Hepatocyte (in vitro differentiated cells): ENCODE measurements around the gene EEF1A2. TPM values are rescaled to one million over a fixed set of nuclear protein-coding genes. Genes with fewer than 3 reads are reported as not detected.

ENCODE experiments used
- DNase-seq: peaks from one replicate; pipeline ENCODE4 v3.0.0-alpha.2; 2016; ENCODE audit warnings: low spot score
- H2AFZ ChIP-seq: fragments of 200-600 bp; sonication (generic); 2 replicates; pipeline ENCODE4 v1.6.0; 2016; ENCODE audit warnings: antibody characterized with exemption, mild to moderate bottlenecking
- H3K27ac ChIP-seq: fragments of 200-600 bp; sonication (generic); 2 replicates; pipeline ENCODE4 v1.5.1; 2016; ENCODE audit warnings: mild to moderate bottlenecking
- H3K27me3 ChIP-seq: fragments of 200-600 bp; sonication (generic); 2 replicates; pipeline ENCODE4 v1.6.1; 2016
- H3K36me3 ChIP-seq: fragments of 200-600 bp; sonication (generic); replicated peaks from 2 replicates; pipeline ENCODE4 v1.5.1; 2016; ENCODE audit warnings: low read depth; ENCODE audit not compliant: insufficient read depth
- H3K4me1 ChIP-seq: fragments of 200-600 bp; sonication (generic); 2 replicates; pipeline ENCODE4 v1.5.1; 2016; ENCODE audit warnings: mild to moderate bottlenecking, moderate library complexity; ENCODE audit not compliant: insufficient read depth
- H3K4me2 ChIP-seq: fragments of 200-600 bp; sonication (generic); 2 replicates; pipeline ENCODE4 v1.6.0; 2016
- H3K4me3 ChIP-seq: fragments of 200-600 bp; sonication (generic); 2 replicates; pipeline ENCODE4 v1.5.1; 2016; ENCODE audit warnings: mild to moderate bottlenecking
- H3K79me2 ChIP-seq: fragments of 200-600 bp; sonication (generic); 2 replicates; pipeline ENCODE4 v1.6.0; 2017; ENCODE audit warnings: mild to moderate bottlenecking
- H3K9me2 ChIP-seq: fragments of 200-600 bp; sonication (generic); replicated peaks from 2 replicates; pipeline ENCODE4 v1.6.0; 2017; ENCODE audit warnings: mild to moderate bottlenecking; ENCODE audit not compliant: insufficient read depth
- H3K9me3 ChIP-seq: fragments of 200-600 bp; sonication (generic); 2 replicates; pipeline ENCODE4 v1.5.1; 2016; ENCODE audit warnings: low read depth, mild to moderate bottlenecking
- H4K20me1 ChIP-seq: fragments of 200-600 bp; sonication (generic); 2 replicates; pipeline ENCODE4 v1.6.0; 2016; ENCODE audit warnings: mild to moderate bottlenecking; ENCODE audit not compliant: insufficient read depth, poor library complexity, severe bottlenecking
- EZH2 ChIP-seq: fragments of 200-600 bp; sonication (generic); IDR thresholded peaks from 2 replicates; pipeline ENCODE4 v1.6.1; 2016; ENCODE audit warnings: antibody characterized with exemption, mild to moderate bottlenecking, borderline replicate concordance
- EZH2phosphoT487 ChIP-seq: fragments of 200-600 bp; sonication (generic); IDR thresholded peaks from one replicate; pipeline ENCODE4 v1.6.1; 2018; ENCODE audit warnings: antibody characterized with exemption, mild to moderate bottlenecking, low read depth, moderate library complexity; ENCODE audit not compliant: unreplicated experiment, severe bottlenecking
- WGBS: methylation state at CpG from one replicate; pipeline ENCODE4 v1.1.6; 2016; ENCODE audit warnings: low lambda C conversion rate; ENCODE audit errors: missing lambda C conversion rate; 5-methylcytosine and 5-hydroxymethylcytosine counted together
- polyA plus RNA-seq: library from polyadenylated mRNA; unstranded; fragments of >200 nt; fragmentation: Nextera tagmentation; extraction: Ambion mirVana; gene quantifications from 2 replicates; pipeline ENCODE4 v1.2.1, GENCODE V29; 2016
- total RNA-seq: library from RNA; depleted of rRNA; stranded (reverse); fragments of >200 nt; gene quantifications from 2 replicates; pipeline ENCODE4 v1.2.3, GENCODE V29; 2014
- TF ChIP-seq, protein P1 (sequence below): fragments of 200-600 bp; sonication (generic); IDR thresholded peaks from 2 replicates; pipeline ENCODE4 v1.5.1; 2016; ENCODE audit warnings: antibody characterized with exemption, mild to moderate bottlenecking; ENCODE audit not compliant: poor library complexity

EEF1A2 gene
- total and polyA plus RNA-seq, 2 experiments from 2014 or later = 12.0 to 23.5 TPM

DNA sequence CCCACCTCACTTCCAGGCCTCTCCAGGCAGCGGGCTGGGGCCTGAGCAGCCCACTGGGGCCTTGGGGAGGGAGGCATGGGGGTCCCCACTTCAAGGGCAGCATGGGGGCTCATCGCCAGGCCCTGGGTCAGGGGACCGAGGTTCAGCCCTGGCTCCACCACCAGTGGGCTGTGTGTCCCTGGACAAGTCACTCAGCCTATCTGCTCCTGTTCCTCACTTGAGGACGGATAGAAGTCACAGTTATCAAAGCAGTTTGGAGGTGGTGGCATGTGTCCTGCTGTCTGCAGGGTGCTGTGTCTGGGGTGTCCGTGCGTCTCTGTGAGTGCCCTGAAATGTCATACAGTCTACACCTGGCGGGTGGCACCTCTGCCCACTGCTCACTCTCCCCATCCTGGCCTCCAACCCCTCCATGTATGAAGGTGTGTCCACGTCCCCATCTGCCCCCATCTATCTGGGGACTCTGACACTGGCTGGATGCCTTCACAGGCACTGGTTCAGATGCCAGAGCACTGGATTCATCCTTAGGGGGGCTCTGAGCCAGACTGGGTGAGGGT, 3.6 kb downstream of the EEF1A2 start:
- H3K27me3 ChIP-seq = peaks cover 24% of the 10 kb centered on the region
- no peak for DNase-seq
- WGBS = 83% methylated on average over 8 of the region's 8 CpGs

DNA sequence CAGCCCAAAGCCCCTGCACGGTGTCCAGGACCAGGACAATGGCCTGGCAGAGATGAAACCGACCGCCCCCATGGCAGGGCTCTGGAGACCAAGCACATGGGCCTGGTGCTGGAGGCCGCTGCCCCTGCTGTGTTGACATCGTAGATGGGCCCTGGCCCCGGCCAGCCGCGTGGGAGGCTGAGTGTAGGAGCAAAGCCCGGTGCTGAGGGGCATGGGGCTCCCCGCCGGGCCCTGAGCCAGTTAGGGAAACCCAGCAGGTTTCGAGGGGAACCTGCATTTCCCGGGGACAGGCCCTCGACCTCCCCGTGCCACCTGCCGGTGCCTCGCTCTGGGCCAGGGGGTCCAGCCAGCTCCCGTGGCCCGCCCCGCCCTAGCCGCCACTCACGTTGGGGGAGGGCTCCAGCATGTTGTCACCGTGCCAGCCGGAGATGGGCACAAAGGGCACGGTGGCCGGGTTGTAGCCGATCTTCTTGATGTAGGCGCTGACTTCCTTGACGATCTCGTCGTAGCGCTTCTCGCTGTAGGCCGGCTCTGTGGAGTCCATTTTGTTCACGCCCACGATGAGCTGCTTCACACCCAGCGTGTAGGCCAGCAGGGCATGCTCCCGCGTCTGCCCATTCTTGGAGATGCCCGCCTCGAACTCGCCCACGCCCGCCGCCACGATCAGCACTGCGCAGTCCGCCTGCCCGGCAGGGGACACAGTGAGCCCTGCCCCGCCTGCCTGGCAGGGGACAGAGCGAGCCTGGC, 4.3 kb downstream of the EEF1A2 start:
- H3K9me3 ChIP-seq = no peaks in the 10 kb centered on the region
- no peak overlapping the region for H3K4me2 ChIP-seq
- DNase-seq = no peak
- no peak overlapping the region for H3K27ac ChIP-seq
- WGBS = 94% methylated on average over 48 of the region's 51 CpGs
- no peaks in the 10 kb centered on the region for H4K20me1 ChIP-seq
- TF ChIP-seq EZH2phosphoT487 = no peak
- TF ChIP-seq EZH2 = no peak
- TF ChIP-seq, protein P1, sequence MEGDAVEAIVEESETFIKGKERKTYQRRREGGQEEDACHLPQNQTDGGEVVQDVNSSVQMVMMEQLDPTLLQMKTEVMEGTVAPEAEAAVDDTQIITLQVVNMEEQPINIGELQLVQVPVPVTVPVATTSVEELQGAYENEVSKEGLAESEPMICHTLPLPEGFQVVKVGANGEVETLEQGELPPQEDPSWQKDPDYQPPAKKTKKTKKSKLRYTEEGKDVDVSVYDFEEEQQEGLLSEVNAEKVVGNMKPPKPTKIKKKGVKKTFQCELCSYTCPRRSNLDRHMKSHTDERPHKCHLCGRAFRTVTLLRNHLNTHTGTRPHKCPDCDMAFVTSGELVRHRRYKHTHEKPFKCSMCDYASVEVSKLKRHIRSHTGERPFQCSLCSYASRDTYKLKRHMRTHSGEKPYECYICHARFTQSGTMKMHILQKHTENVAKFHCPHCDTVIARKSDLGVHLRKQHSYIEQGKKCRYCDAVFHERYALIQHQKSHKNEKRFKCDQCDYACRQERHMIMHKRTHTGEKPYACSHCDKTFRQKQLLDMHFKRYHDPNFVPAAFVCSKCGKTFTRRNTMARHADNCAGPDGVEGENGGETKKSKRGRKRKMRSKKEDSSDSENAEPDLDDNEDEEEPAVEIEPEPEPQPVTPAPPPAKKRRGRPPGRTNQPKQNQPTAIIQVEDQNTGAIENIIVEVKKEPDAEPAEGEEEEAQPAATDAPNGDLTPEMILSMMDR = no peak
- no peaks in the 10 kb centered on the region for H3K36me3 ChIP-seq
- H3K27me3 ChIP-seq = peaks cover 17% of the 10 kb centered on the region
- no peak overlapping the region for H2AFZ ChIP-seq
- no peaks in the 10 kb centered on the region for H3K9me2 ChIP-seq
- H3K4me1 ChIP-seq = peaks cover 8% of the 10 kb centered on the region
- no peaks in the 10 kb centered on the region for H3K79me2 ChIP-seq
- no peak overlapping the region for H3K4me3 ChIP-seq

More for the DNA sequence above, 3.6 kb downstream of the EEF1A2 start:
- Histone ChIP-seq H3K9me2 (no peaks in the 10 kb centered on the region), H3K4me3 (no peak overlapping the region), H3K27ac (no peak overlapping the region), H2AFZ (no peak overlapping the region), H3K79me2 (no peaks in the 10 kb centered on the region), H3K4me1 (peaks cover 8% of the 10 kb centered on the region), H4K20me1 (no peaks in the 10 kb centered on the region), H3K36me3 (no peaks in the 10 kb centered on the region), H3K4me2 (no peak overlapping the region), H3K9me3 (no peaks in the 10 kb centered on the region)
- TF ChIP-seq EZH2phosphoT487 (no peak), EZH2 (no peak)
- TF ChIP-seq, protein P1 = no peak

DNA sequence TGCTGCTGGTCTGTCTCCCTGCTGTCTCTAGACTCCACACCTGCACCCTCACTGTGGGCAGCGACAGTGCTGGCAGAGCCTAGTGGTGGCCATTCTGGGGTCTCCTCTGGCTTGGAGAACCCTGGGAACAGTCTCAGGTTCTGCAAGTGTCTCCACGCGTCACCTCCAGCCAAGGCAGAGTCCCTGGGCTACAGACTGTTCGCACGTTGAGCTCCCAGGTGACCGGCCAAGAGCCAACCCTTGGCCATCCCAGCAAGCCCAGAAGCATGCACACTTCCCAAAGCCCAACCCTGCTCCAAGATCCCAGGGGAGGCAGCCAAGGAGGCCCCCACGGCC, 4.8 kb downstream of the EEF1A2 start:
- Histone ChIP-seq H3K4me3 (no peak overlapping the region), H3K4me1 (peaks cover 8% of the 10 kb centered on the region), H3K27me3 (peaks cover 17% of the 10 kb centered on the region), H3K79me2 (no peaks in the 10 kb centered on the region), H3K4me2 (no peak overlapping the region), H2AFZ (no peak overlapping the region), H3K9me3 (no peaks in the 10 kb centered on the region), H4K20me1 (no peaks in the 10 kb centered on the region), H3K36me3 (no peaks in the 10 kb centered on the region), H3K9me2 (no peaks in the 10 kb centered on the region), H3K27ac (no peak overlapping the region)
- no peak for DNase-seq
- TF ChIP-seq EZH2 = no peak
- TF ChIP-seq EZH2phosphoT487 = no peak
- TF ChIP-seq, protein P1 = no peak
- WGBS = 93% methylated on average over 7 of the region's 7 CpGs
